ENCODE results near the gene PSMA6. TPM values are rescaled to one million over a fixed set of nuclear protein-coding genes. Genes with fewer than 3 reads are reported as not detected.
"Not testable (repeated sequence)": the region's sequence is repeated elsewhere in the genome, so short reads cannot be mapped to it uniquely, and the experiment has no call there.

Gene PSMA6
- total RNA-seq, 2 donors from 2014 or later, result 293 to 408 TPM

DNA sequence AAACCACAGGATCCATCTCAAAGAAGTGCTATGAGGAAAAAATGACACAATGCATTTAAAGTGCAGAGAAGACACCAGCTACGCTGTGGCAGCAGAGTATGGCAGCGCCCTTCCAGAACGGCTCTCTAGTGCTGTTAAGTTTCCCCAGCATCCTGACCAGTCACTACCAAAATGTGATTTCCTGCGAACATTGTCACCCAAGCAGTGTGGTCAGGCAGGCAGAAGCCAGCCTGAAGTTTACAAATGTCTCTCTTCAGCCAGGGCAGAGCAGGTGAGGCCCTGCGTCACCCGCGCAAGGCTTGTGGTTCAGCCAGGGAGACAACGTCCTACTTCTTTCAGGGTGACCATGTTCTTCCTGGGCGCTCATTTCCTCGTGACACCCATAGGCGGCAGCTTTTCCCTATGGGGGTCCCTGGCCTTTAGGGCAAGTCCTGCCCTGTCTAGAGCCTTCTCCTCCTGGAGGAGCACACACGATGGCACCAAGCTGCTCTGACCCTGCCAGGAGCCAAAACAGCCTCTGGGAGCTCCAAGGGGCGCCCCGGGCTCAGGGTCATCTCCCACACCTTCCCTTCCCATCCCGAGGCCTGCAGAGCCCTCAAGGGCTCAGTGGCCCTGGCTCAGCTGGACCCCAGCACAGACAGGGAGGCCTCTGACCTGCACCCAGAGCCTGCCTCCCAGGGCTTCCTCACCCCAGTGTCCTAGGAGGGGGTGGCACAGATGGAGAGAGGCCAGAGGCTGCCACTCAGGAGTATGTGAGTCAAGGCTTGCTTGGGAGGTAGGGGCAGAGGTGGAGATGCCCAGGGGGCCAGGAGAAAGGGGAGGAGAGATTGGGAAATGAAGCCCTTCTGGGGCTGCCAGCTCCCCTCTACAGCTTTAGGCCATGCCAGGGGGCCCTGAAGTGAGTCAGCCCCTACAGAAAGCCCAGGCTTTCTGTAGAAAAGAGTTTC is 41.9 kb downstream of the PSMA6 start:
- DNase-seq (ENCODE audit: low spot score in 2 of 2) (peak; percentile 22 to 69), ATAC-seq (peak; percentile 72 to 84)
- no peaks in the 10 kb centered on the region for H3K36me3 Mint-ChIP-seq
- peak overlapping the region; percentile 93 to 95 for H3K27ac Mint-ChIP-seq
- H3K9me3 Mint-ChIP-seq, result no peaks in the 10 kb centered on the region

- no peak for ATAC-seq
- H3K27ac Mint-ChIP-seq, result peak overlapping the region; percentile 85 to 93
- no peaks in the 10 kb centered on the region for H3K36me3 Mint-ChIP-seq
Observed at GRCh38 chr14:35335388-35336092, 43.4 kb downstream of the PSMA6 start.

GRCh38 chr14:35336171-35336493 is 44.0 kb downstream of the PSMA6 start:
- H3K36me3 Mint-ChIP-seq; ATAC-seq; DNase-seq (ENCODE audit: low spot score in 2 of 2); H3K9me3 Mint-ChIP-seq: not testable (repeated sequence)
- peak overlapping the region in 1 of 2 donors; percentile 85 for H3K27ac Mint-ChIP-seq

More at GRCh38 chr14:35335388-35336092, 43.4 kb downstream of the PSMA6 start:
- no peaks in the 10 kb centered on the region for H3K9me3 Mint-ChIP-seq
- DNase-seq (ENCODE audit: low spot score in 2 of 2), result no peak

DNA sequence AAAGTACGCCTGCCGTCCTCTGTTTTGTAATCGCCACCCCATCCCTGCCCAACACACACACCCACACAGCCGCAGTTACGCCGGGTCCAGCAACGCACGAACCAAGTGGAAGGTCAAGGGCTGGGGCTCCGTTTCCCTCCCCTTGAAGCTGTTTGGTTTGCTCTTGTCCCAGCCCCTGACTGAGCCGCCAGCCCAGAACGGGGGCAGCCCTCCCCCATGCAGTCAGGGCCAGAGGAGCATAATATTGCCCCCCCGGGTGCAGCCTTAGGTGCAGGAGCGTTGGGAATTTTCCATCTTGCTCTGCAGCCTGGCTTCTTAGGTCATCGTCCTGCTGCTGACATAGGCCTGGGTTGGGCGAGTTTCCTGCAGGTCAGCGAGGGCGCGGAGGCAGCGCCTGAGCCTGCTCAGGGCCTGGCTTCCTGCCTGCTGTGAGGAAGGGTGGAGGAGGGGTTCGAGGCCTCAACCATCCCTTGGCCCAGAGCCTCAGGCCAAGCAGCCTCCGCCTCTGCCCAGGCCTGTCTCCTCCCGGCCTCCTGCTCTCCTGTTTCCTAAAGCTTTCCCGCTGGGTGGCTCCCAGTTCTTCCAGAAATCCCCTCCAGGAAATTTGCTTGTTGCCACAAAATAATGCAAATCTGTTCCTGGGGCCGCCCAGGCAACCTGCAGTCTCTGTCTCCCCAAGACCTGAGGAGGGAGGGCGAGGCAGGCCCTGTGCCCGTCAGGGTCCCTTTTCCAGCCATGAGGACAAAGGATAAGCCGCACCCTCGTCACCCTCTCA is 44.5 kb downstream of the PSMA6 start:
- no peak for DNase-seq (ENCODE audit: low spot score in 2 of 2)
- no peak for ATAC-seq
- no peaks in the 10 kb centered on the region for H3K9me3 Mint-ChIP-seq
- peak overlapping the region in 1 of 2 donors; percentile 42 for H3K27ac Mint-ChIP-seq
- H3K36me3 Mint-ChIP-seq, result no peaks in the 10 kb centered on the region

DNA sequence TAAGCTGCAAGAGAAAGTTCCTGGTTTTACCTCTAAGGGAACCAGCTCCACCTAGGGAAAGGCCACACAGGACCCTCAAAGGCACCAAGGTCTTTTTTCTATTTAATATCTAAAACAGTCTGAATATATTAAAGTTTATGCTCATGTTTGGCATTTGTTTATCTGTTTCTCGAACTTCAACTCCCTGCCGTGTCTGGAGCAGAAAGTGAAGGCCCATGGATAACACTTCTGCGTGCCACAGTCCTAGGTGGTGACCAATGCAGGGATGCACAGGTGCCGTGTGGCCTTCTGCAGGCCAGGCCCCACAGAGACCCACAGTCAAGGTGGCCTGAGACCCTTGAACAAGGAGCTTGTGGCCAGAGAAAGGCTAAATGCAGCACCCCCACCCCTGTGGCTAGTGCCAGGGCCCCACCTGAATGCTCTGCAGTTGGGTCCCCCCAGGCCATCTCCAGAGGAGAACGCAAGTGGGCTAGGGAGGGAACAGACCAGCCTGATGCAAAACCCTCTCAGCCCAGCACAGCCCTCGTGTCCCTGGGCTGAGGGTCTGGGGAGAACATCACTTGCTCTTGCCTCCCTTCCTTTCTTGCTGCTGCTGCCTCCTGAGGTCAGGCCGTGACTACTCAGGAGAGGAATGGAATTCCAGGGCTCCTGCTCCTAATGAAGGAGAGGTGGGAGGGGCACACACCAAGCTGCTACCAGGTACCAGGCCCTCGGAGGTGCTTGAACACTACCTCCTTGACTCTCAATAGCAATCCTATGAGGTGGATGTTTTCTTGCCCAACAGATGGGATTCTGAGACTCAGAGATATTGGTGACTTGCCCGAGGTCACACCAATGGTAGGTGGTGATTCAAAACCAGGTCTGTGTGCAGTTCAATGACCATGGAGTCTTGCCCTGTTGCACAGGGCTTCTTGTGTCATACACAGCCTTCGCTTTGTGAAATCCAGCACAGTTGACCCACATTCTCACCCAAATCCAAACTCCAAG is 45.4 kb downstream of the PSMA6 start:
- Mint-ChIP-seq H3K36me3 (no peaks in the 10 kb centered on the region), H3K27ac (peak overlapping the region in 1 of 2 donors; percentile 42), H3K9me3 (no peaks in the 10 kb centered on the region)
- no peak for DNase-seq (ENCODE audit: low spot score in 2 of 2)
- no peak for ATAC-seq

DNA sequence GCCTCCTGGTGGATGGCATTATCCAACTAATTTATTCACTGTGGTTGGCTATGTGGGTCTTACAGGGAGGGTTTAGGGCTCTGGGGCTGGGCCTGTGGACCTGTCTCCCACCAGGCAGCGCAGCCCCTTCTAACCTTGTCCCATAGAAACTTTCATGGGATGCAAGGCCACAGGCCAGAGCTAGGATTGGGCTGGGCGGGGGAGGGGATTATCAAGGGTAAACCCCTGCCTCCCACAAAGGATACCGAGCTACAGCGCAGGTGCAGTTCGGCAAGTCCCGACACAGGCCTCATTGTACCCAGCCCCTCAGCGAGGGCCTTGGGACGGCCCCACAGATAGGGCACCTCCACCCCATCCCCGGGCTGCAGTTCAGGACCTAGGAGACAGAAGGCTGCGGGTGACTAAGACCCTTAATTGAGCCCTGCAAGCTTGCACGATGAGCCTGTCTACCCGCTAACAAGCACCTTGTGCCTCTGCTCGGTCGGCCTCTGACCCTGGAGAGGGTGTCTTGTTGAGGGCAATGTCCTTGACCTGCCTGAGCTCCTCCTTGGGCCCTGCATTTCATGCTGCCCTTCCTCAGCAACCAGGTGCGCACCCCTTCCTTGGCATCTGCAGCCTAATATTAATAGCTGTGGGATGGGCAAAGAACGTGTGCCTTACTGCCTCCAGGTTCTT is 46.7 kb downstream of the PSMA6 start:
- DNase-seq (ENCODE audit: low spot score in 2 of 2) (no peak), ATAC-seq (no peak)
- no peaks in the 10 kb centered on the region for H3K36me3 Mint-ChIP-seq
- no peaks in the 10 kb centered on the region for H3K9me3 Mint-ChIP-seq
- H3K27ac Mint-ChIP-seq, result no peak overlapping the region

DNA sequence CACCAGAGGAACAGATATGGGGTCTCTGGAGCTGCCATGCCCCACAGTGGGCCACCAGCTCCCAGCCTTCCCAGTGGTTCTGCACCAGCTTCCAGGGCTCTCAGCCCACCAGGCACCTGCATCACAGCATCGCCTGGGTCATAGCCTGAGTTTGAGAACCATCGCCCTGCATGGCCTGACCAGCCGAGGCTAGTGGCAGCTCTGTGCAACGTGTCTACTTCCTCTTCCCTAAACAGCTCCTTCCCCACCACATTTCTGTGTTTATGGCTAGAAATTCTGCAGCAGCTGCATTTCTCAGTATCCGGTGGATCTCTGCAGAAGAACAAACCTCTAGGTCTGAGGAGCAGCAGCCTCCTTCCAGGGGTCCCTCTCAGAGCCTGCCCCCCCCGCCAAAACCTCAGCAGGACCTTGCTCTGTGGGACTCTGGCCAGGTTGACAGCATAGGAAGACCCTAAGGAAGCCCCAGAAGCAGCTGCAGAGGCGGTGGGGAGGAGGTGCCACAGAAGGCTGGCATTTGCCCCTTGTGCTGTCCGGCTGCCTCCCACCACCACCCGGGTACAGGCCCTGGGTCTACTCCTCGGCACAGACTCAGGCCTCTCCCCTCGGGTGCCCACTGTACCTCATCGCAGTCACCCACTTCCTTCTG is 47.7 kb downstream of the PSMA6 start:
- H3K27ac Mint-ChIP-seq, result peak overlapping the region; percentile 48 to 68
- H3K9me3 Mint-ChIP-seq, result no peaks in the 10 kb centered on the region
- DNase-seq (ENCODE audit: low spot score in 2 of 2), result no peak
- no peaks in the 10 kb centered on the region for H3K36me3 Mint-ChIP-seq
- peak in 1 of 2 donors; percentile 55 for ATAC-seq

DNA sequence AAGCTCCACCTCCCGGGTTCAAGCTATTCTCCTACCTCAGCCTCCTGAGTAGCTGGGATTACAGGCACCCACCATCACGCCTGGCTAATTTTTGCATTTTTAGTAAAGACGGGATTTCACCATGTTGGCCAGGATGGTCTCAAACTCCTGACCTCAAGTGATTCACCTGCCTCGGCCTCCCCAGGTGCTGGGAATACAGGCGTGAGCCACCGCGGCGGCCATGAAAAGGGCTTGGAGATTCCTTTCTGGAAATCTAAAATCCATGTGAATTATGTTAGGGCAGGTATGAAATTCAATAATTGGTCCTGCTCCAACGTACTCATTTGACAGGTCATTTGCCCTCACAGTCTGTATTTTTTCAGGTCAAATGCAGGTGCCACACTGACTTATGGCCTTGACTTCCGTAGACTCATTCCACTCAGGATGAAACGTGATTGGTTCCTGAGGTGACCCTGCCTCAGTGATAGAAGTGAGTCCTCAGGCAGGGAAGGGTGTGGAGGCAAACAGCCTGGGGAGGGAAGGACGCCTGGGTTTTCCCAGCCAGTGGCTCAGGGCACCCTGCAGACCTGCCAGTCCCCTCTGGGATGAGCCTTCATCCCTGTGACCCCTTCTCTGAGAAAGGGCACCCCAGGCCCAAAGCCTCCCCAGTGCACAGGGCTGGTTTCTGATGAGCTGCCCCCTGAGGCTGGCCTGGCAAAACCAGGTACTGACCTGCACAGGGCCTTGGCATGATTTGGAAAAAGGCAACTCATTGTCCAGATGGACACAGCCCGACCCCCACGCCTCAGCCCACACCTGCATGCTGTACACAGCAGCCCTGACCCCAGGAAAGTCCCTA is 48.7 kb downstream of the PSMA6 start:
- ATAC-seq (no peak), DNase-seq (ENCODE audit: low spot score in 2 of 2) (no peak)
- H3K27ac Mint-ChIP-seq, result peak overlapping the region in 1 of 2 donors; percentile 48
- H3K9me3 Mint-ChIP-seq, result no peaks in the 10 kb centered on the region
- no peaks in the 10 kb centered on the region for H3K36me3 Mint-ChIP-seq

GRCh38 chr14:35341454-35341750 is 49.2 kb downstream of the PSMA6 start:
- Mint-ChIP-seq H3K36me3 (no peaks in the 10 kb centered on the region), H3K9me3 (no peaks in the 10 kb centered on the region), H3K27ac (no peak overlapping the region)
- ATAC-seq (peak in 1 of 2 donors; percentile 16), DNase-seq (ENCODE audit: low spot score in 2 of 2) (no peak)

GRCh38 chr14:35341751-35342488 is 49.7 kb downstream of the PSMA6 start:
- peak overlapping the region in 1 of 2 donors; percentile 58 for H3K27ac Mint-ChIP-seq
- peak; percentile 70 to 75 for ATAC-seq
- DNase-seq (ENCODE audit: low spot score in 2 of 2), result no peak
- no peaks in the 10 kb centered on the region for H3K9me3 Mint-ChIP-seq
- no peaks in the 10 kb centered on the region for H3K36me3 Mint-ChIP-seq

DNA sequence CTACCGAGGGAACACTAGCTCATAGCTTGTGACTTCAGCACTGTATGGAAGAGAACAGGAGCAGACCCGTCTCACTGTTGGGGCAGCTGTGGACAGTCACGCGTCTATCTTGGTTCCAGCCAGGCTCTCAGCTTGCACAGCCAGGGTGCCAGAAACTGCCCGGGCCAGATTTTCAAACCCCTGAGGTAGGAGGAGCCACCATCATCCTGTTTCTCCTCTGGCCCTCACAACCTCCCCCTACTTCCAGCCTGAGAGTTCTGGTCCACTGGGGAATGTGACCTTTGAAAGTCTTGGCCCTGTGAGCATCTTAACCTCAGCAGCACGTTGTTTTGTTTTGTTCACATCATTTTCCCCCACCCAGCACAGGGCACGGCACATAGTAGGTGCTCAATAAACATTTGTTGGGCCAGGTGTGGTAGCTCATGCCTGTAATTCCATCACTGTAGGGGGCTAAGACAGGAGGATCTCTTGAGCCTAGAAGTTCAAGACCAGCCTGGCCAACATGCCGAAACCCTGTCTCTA is 50.4 kb downstream of the PSMA6 start:
- Mint-ChIP-seq H3K27ac (peak overlapping the region in 1 of 2 donors; percentile 58), H3K9me3 (no peaks in the 10 kb centered on the region), H3K36me3 (no peaks in the 10 kb centered on the region)
- ATAC-seq, result no peak
- DNase-seq (ENCODE audit: low spot score in 2 of 2), result no peak

DNA sequence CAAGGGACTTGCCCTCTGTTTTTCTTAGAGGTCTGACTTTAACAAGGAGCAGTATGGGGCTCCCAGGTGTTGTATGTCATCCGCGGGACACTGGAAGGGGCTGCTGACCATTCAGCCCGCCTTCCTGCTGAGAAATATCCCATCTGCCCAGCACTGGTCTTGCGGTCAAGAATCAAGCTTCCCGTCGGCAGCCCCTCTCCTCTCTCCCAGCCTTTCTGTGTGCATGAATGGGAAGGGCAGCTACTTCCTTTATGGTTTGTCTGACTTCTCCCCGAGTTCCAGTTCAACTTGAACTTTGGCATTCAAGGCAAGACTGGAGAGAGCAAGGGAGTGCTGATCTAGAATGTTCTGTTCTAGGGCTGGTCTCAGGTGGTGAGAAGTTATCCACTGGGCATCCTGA is 51.5 kb downstream of the PSMA6 start:
- no peak overlapping the region for H3K27ac Mint-ChIP-seq
- no peaks in the 10 kb centered on the region for H3K9me3 Mint-ChIP-seq
- ATAC-seq (no peak), DNase-seq (ENCODE audit: low spot score in 2 of 2) (no peak)
- H3K36me3 Mint-ChIP-seq, result no peaks in the 10 kb centered on the region

GRCh38 chr14:35344107-35344807 is 52.1 kb downstream of the PSMA6 start:
- Mint-ChIP-seq H3K9me3 (no peaks in the 10 kb centered on the region), H3K36me3 (no peaks in the 10 kb centered on the region), H3K27ac (no peak overlapping the region)
- DNase-seq (ENCODE audit: low spot score in 2 of 2) (no peak), ATAC-seq (no peak)

All from activated naive CD4-positive, alpha-beta T cell treated with anti-CD3 and anti-CD28 coated beads, Interleukin-2, amount 50 U/mL, for 72 hours (primary cell).